GF-D8 (cell line): ENCODE results near the gene JUND.
A peak's percentile ranks its signal among the peaks of the same experiment; 100 is the strongest.
"Not testable (repeated sequence)": the region's sequence is repeated elsewhere in the genome, so short reads cannot be mapped to it uniquely, and the experiment has no call there.

ENCODE experiments used
- DNase-seq: peaks from one replicate; lab custom pipeline; 2025; lab: John Stamatoyannopoulos, UW

Gene JUND

DNA sequence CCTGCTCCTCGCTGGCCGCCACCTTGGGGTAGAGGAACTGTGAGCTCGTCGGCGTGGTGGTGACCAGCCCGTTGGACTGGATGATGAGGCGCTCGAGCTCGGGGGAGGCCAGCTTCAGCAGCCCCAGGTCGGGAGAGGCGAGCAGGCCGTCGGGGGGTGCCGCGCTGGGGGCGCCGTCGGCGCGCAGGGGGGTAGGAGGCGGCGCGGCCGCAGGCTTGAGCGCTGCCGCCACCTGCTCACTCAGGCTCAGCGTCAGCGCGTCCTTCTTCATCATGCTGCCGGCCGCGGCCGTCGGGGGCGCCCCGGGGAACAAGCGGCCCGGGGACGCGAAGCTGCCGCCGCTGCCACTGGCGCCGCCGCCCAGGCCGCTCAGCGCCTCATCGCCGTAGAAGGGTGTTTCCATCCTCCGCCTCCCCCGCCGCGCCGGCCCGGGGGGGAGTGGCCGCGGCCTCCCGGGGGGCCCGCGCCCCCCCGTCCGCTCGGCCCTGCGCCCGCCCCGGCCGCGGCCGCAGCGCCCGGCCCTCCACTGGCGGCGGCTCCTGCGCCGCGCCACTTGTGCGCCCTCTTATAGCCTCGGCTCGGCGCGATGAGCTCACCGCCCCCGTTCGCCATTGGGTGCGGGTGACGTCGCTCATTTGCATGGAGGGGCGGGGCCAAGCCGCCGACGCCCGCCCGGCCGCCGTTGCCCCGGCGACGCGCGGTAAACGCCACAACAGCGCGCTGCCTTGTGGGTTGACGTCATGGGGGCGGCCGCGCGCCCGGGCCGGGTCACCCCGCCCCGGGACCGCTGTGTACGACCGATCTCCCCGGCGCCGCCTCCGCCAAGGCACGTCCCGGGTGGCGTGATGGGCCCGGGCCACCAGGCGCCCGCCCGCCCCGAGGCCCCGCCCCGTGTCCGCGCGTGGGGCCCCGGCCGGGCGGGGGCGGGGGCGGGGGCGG lies at the start of gene JUND:
Gene JUND, minus strand, starts transcription at position 541 of the 939 bp plus-strand sequence. Its CDS starts 138 bp downstream, at position 403.
- DNase-seq: peak; percentile 89

DNA sequence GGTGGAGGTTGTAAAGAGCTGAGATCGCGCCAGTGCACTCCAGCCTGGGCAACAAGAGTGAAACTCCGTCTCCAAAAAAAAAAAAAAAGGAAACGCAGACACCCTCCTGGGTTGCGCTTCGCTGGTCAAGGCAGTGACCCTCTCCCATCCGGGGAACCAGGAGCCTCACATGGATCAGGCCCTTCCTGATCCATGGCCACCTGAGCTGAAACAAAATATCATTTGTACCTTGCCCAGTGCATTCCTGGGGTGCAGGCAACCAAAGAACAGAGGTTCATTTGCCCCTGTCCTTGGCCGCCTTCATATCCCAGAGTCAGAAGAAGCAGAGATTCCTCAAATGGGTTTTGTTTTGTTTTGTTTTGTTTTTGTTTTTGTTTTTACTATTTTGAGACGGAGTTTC lies 49.4 kb upstream of the JUND start:
- no peak for DNase-seq

DNA sequence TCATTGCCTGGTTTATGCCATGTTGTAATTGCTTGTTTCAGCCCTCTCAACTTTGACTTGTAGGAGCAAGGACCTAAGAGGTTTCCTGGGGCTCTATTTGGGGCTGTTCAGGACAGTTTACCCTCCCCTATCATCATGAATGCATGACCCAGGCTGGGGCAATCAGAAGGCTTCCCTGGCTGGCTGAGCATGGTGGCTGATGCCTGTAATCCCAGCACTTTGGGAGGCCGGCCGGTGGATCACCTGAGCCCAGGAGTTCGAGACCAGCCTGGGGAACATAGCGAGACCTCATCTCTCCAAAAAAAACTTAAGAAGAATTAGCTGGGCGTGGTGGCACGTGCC lies 47.6 kb upstream of the JUND start:
- DNase-seq: no peak

DNA sequence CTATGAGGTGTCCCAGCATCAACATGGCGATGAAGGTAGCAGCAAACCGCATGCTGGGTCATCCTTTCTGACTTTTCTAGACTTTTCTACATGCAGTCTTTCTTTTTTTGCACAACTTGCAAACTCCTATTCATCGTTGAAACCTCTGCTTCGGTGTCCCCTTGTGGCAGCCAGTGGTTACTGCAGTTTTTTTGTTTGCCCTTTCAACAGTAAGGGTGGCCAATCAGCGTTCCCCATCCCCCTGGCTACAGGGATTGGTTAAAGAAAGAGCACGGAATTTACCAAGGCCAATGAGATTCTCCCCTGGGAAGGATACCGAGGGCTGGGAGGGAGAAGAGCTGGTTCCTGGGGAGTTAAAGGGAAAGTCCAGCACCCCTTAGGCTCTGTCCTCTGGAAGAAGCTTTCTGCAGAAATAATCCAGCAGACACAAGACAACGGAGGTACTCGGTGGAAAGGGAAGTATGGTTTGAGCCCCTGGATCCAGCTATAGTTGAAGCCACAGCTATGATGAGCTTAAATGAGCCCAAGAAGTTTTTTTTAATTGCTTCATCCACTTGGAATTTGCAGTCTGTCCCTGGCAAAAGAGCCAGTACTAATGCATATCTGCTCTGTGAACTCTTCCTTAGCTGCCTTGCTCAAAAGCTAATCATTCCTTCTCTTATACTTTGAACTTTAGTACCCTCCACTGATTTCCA lies 47.1 kb upstream of the JUND start:
- peak; percentile 89 for DNase-seq

DNA sequence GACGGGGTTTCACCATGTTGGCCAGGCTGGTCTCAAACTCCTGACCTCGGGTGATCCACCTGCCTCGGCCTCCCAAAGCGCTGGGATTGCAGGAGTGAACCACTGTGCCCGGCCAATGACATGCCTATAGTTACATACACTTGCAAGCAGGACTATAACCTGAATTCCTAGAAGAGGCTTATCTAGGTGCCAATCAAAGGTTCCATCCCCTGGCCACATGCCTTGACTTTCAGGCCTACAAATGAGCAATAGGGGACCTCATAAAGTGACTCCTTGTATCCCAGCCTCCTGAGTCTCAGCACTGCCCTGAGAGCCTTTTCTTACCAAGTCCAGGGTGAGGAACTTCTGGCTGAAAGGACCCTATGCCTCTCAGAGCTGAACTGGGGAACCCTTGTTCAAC lies 45.4 kb upstream of the JUND start:
- no peak for DNase-seq

DNA sequence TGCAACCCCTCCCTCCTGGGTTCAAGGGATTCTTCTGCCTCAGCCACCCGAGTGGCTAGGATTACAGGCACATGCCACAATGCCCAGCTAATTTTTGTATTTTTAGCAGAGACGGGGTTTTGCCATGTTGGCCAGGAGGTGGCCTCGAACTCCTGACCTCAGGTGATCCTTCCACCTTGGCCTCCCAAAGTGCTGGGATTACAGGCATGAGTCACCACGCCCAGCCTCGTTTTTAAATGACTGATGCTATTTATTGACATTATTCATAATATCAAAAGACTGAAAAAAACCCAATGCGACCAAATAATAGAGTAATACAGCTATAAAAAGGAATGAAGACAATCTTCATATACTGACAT lies 42.9 kb upstream of the JUND start:
- not testable (repeated sequence) for DNase-seq

DNA sequence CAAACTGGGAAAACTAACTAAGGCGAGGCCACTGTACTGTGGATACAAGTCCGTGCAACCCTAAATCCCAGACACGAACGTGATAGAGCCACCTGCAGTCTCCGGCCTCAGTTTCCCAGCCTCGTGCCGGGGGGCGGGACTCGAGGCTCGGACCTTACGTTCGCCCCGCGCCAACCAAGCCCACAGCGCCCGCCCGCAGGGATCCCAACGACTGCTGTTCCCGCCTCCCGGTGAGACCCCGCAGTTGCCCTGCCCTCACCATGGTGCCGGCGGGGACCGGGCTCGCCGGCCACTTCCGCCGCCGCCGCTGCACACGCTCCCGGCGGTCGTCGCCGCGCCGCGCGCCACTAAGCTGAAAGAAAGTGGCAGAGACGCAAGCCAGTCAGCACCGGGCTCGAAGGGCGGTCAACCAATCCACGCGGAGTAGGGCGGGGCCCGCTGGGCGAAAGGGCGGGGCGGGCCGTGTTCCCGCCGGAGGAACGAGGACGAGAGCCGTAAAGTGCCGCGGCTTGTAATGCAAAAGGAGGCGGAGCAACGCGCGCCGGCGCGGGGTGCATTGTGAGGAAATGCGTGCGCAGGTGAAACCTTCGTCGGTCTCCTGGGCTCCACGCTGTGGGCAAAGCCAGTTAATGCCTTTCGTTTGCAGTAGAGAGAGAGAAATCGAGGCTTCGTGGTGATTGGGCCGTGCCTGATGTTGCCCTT lies 41.5 kb upstream of the JUND start, which contains the start of gene LSM4:
Gene LSM4, minus strand, starts transcription at position 318 of the 702 bp plus-strand sequence. Its CDS starts 56 bp downstream, at position 262.
- DNase-seq: peak; percentile 96

DNA sequence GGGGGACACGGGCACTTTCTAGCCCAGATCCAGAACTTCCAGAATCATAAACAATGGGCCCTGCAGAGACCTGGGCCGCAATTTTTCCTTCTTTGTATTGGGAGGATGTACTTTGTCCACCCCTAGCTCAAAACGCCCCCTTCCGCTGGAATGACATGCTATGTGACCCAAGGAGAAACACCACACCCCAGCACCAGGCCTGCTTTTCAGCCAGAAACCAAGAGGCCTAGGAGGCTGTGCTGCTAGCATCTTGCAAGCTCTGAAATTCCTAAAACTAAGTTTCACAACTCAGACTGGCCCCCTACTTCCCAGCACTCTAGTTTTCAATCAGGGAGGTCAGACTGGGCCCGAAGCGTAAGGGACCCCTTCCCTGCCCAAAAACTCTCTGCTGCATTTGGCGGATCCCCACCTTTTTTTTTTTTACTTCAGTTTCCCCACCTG lies 40.9 kb upstream of the JUND start:
- peak; percentile 14 for DNase-seq

DNA sequence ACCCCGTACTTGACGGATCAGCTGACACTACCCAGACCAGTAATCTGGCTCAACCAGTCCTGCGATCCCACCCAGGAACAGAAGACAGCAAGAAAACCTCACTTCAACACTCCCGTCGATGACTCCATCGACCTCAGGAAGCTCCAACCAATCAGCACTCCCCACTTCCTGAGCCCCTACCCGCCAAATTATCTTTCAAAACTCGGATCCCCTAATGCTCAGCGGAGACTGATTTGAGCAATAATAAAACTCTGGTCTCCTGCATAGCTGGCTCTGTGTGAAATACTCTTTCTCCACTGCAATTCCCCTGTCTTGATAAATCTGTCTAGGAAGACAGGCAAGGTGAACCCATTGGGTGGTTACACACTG lies 40.3 kb upstream of the JUND start:
- peak; percentile 70 for DNase-seq

DNA sequence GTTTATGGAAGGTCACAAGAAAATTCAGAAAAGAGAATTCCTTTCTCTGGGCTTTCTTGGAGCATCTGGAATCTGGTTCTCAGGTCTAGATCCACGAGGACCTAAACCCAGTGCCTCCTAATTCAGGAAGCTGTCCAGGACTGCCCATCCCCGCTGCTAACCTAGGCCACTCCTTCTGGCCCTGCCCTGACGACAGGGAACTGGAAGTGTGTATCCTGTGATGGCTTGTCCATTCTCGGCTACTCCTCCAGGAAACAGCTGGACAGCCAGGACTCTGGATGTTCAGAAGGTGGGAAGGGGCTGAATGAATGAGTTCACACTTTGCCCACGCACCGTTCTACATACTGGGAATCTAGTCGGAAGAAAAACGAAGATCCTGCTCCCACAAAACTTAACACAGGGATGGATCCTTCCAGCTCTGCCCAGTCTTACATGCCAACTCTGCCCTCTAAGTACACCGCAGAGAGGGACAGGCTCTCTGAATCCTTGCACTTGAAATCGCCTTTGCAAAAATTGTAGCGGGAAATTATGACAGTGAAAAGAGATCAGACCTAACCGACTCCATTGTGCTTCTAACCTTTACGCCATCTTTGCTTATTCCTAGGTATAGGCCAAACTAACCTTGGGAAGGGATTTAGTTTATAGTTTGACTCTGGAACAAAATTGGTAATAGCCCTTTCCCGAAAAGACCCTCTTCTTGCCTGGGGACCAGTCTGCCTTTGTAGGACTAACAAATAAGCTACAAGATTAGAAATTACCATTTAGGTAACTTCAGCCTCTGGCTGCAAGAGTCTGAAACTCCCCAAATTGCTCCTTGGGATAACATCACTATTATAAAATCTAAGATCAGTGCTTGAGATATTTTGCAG lies 39.7 kb upstream of the JUND start:
- DNase-seq: no peak

DNA sequence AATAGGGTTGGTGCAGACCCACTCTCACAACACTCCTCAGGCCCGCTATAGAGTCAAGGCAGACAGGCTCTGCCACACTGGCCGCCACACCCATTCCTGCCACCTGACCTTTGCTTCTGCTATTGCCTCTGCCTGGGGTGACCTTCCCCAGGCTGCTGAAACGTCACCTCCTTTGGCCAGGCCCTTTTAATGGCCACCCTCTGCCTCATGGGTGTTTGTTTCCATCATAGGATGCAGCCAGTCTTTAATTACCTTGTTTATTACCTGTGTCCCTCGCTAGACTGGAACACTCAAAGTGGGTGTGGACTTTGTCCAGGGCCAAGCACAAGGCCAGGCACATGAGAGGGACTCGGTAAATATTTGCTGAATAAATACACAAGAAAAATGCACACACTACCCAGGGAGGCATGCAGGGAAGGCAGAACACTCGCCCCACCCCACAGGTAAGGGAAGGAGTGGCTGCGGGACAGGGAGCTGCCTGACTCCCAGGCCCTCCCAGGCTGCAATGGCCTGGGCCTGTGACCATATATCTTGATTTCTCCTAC lies 38.2 kb upstream of the JUND start:
- no peak for DNase-seq

DNA sequence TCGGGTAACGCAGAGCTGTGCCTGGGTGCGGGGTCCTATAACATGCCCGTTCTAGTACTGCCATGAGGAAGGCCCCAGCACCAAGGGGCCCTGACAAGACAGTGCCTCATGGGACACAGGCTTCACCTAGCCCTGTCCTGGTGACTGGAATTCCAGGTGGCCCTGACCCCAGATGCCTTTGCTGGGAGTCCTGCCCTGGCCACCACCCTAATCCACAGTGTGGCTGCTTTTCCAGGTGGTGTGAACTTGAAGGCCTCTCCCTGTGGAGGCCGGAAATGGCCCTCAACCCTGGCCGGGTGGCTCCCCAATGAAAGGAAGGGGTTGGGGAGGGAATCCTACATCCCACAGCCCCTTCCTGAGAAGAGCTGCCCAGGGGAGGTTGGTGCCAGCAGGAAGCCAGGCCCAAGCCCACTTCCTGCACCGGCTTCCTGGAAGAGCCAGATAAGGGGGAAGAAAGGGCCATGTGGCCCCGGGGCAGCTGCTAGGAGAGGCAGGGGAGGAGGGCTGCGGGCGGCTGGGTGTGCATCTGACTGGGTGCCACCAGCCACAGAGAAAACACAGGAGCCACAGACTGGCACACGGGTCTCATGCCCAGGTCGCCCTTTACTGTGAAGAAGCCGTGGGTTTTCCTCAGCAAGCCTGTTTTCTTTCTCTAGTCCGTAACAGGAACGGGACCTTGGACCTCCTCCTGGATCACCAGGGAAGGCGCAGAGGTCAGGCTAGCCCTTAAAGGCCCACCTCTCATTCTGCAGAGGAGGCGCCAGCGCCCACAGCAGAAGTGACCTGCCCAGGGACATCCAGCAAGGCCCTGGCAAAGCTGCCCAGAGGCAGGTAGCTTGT lies 36.8 kb upstream of the JUND start:
- DNase-seq: peak; percentile 95

DNA sequence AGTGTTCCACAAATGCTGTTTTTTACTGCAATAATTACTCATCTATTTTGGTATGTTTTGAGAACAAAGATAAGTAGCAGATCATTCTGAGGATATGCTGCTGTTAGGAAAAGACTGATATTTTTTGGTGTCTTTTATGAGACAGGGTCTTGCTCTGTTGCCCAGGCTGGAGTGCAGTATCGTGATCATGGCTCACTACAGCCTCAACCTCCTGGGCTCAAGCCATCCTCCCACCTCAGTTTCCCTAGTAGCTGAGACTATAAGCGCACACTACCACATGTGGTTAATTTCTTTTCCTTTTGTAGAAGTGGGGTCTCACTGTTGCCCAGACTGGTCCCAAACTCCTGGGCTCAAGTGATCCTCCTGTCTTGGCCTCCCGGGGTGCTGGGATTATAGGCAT lies 32.0 kb upstream of the JUND start:
- DNase-seq: no peak

DNA sequence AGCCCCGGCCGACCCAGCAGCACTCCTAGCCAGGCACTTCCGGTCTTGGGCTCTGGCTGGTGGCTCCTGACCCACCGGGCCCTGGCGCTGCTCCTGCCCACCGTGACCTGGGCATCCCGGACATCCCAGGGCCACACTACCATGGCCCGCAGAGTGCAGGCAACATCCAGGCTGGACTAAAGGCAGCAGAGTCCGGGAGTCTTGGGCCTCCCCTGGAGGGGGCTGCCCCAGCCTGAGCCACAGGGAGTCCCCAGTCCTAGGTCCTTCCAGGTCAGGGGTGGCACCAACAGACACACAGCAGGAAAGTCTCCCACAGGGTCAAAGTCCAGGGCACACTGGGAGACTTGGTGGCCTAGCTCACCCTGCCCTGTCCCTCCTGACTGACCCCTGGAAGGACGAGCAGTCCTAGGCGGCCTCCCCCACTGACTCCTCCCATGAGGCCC lies 30.7 kb upstream of the JUND start:
- DNase-seq: no peak

DNA sequence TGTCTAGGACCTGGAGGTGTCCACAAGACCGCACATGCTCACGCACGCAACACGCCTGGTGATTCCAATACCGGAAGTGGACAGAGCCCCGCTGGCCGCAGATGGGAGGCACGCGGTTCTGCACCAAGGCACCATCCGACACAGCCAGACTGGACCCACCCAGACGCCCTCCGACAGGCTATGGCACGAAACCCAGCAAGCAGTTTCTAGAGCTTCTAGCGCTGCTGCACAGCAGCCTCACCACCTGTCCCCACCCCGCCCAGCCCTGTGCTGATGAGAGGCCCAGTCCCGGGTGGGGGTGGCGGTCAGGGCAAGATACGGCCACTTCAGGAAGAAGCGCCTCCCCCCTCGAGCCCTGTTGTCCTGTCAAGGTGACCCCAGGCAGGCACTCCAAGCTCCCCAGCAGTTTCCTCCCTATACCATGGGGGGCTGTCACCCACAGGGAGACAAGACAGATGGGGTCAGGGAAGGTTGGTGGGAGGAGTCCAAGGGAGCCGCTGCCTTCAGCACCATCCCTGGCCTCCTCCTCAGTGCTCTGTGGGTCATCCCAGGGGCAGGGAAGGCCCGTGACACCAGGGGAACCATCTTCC lies 30.2 kb upstream of the JUND start:
- DNase-seq: no peak

DNA sequence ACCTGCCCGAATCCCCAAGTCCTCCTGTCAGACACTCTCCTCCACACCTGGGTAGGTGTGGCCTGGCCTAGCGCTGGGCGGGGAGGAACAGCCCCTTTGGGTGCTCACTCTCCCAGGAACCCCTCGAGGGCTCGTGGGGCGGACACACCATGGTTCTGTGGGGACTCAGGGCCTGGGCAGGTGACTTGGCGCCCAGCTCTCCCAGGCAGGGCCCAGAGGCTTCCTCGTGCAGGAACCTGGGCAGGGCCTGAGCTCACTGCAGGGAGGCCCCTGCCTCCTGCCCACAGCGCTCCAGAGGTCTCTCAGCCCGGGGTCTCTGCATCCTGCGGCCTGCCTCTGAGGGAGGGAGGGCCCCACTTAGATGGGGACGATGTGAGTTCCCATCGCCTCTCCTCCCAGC lies 29.5 kb upstream of the JUND start:
- DNase-seq: no peak

DNA sequence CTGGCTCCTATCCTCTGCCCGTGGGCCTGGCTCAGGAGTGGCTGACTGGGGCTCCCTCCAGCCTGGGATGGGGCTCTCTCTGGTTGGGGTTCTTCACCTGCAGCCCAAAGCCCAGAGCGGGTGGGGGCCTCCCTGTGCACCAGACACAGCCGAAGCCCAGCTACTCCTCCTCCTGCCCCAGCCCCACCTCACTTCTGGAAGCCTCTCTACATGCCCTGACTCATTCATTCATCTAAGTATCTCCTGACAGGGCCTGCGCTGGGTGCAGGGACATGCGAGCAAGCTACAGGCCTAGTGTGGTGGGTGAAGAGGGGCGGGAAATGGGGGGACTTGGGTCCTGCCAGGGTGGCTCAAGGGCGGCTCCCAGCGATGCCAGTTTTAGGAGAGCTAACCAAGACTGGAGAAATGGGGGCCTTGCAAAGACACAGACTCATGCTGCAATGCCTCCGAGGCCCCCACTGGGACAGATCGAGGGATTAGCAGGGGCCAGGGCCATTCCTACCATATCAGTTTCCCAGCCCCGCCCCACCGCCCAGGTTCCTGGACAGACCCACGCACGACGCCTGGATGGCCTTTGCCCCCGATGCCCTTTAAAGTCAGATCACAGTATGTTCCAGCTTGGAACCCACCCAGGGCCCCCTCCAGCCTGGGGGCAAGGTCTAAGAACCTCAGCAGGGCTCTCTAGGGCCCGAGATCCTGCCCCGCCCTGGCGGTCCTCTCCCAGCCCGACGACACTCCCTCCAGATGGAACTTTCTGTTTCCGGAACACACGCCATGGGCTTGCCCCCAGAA lies 28.9 kb upstream of the JUND start:
- DNase-seq: no peak

DNA sequence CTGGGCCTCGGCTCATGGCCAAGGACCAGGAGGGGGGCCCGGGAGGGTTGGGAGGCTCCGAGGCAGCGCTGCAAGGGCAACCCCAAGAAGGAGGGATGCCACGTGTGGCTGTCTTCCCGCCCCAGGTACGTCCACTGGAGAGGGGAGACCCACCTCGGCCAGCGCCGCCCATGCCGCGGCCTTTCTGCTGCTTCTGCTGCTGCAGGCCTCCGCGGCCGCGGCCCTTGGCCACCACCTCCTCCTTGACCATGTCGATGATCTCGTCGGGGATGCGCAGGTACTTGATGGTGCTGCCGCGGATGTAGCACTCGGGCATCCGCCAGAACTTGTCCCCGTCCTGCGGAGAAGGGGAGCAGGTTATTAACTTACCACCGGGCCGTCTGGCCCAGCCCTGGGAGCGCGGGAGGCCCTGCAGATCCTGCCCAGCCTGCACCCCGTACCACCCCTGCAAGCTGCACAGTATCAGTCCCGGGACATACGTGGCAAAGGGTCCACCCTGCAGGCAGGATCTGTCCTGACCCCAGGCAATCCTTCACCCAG lies 28.2 kb upstream of the JUND start:
- no peak for DNase-seq

DNA sequence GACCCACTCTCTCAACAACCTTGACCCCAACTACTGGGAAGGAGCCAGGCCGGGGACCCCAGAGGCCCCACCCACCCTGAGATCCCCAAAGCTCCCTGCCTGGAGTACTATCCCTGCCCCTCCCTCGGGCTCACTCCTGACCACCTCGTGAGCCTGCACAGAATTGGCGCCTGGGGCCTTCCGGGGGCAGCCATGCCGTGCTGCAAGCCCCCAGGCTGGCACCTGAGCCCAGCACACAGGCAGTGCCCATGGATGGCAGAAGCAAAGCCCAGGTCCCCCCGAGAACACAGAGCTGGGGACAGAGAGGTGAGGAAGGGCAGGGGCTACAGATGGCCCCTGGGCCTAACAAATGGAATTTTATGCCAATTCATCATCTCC lies 27.5 kb upstream of the JUND start:
- DNase-seq: no peak
